ENCODE data around the gene CNTNAP2.

DNA sequence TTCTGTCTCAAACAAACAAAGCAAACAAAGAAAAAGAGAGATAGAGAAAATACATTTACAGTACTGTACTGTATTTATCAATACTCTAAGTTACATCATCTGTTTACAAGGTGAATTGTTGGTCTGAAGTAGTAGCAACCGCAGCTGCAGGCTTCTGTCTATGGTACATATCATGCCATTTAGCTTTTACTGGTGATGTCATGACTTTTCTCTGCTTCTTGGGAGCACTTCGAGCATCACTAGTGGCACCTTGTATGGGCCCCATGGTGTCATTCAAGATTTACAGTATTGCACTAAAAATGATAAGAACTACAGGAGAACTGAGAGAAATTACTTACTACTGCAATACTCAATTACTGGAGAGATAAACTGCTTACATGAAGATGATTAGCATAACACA is 826.9 kb downstream of the CNTNAP2 start:
- TF ChIP-seq CBX5 (CRISPR knock-in tag; IDR thresholded peaks at IDR 0.05; ENCODE audit: borderline replicate concordance) (no peak), SMARCC2 (IDR thresholded peaks at IDR 0.05) (no peak), FOXK2 (IDR thresholded peaks at IDR 0.05) (no peak), RAD51 (IDR thresholded peaks at IDR 0.05; ENCODE audit: borderline replicate concordance) (no peak), ZNF354B (CRISPR knock-in tag; IDR thresholded peaks at IDR 0.05) (no peak), SAP130 (CRISPR knock-in tag; IDR thresholded peaks at IDR 0.05; ENCODE audit: low read depth) (no peak), MED8 (CRISPR knock-in tag; IDR thresholded peaks at IDR 0.05; ENCODE audit: insufficient replicate concordance) (no peak), CBFB (CRISPR knock-in tag; IDR thresholded peaks at IDR 0.05) (no peak), POLR2AphosphoS2 (IDR thresholded peaks at IDR 0.05; ENCODE audit: low read depth, low read length) (no peak), FOXA3 (CRISPR knock-in tag; IDR thresholded peaks at IDR 0.05) (no peak), CTCF (CRISPR knock-in tag; IDR thresholded peaks at IDR 0.05) (no peak), ZNF557 (CRISPR knock-in tag; IDR thresholded peaks at IDR 0.05) (no peak), MAFF (IDR thresholded peaks at IDR 0.05; ENCODE audit: low read depth, low read length) (no peak)
